HL-60 (cell line): Measurements from ENCODE around the gene ZNF277.

ENCODE experiments used
- DNase-seq, 2 experiments: peaks; one replicate each; pipeline ENCODE4 v3.0.0-alpha.2; 2010 to 2020; ENCODE audit warnings: low read depth in 1 of 2, low spot score in 1 of 2
- H3K27ac ChIP-seq: fragments of 250-450 bp; sonication (Bioruptor Pico); replicated peaks from 2 replicates; pipeline ENCODE4 v1.5.1; 2020; ENCODE audit warnings: mild to moderate bottlenecking, moderate library complexity
- H3K27me3 ChIP-seq: fragments of 250-450 bp; sonication (Bioruptor Pico); 2 replicates; pipeline ENCODE4 v1.5.1; 2021; ENCODE audit warnings: mild to moderate bottlenecking, moderate library complexity; ENCODE audit not compliant: insufficient read depth, poor library complexity, severe bottlenecking
- H3K4me3 ChIP-seq: replicated peaks from 2 replicates; pipeline ENCODE4 v1.5.1; 2011; ENCODE audit warnings: mild to moderate bottlenecking, control low read depth, low read length; ENCODE audit not compliant: insufficient read depth
- GABPA ChIP-seq: IDR thresholded peaks from 2 replicates; pipeline ENCODE4 v1.6.1; 2012; ENCODE audit warnings: low read depth
- POLR2AphosphoS5 ChIP-seq: IDR thresholded peaks from 2 replicates; pipeline ENCODE4 v1.6.1; 2012; ENCODE audit warnings: low read depth
- SPI1 ChIP-seq: IDR thresholded peaks from 2 replicates; pipeline ENCODE4 v1.6.1; 2012; ENCODE audit warnings: low read depth, mild to moderate bottlenecking, borderline replicate concordance
- TF ChIP-seq, protein P1 (sequence below): IDR thresholded peaks from 2 replicates; pipeline ENCODE4 v1.6.1; 2012; ENCODE audit warnings: low read depth; ENCODE audit not compliant: insufficient replicate concordance
- TF ChIP-seq, protein P2 (sequence below): IDR thresholded peaks from one replicate; pipeline ENCODE4 v1.5.1; 2011; ENCODE audit warnings: low read length, control low read depth, inconsistent platforms; ENCODE audit not compliant: insufficient read depth

The ZNF277 gene

GRCh38 chr7:112357136-112357535 lies 150.6 kb downstream of the ZNF277 start:
- no peak overlapping the region for H3K27ac ChIP-seq
- no peak for DNase-seq
- TF ChIP-seq SPI1 = no peak
- no peak for TF ChIP-seq GABPA
- TF ChIP-seq, protein P1, sequence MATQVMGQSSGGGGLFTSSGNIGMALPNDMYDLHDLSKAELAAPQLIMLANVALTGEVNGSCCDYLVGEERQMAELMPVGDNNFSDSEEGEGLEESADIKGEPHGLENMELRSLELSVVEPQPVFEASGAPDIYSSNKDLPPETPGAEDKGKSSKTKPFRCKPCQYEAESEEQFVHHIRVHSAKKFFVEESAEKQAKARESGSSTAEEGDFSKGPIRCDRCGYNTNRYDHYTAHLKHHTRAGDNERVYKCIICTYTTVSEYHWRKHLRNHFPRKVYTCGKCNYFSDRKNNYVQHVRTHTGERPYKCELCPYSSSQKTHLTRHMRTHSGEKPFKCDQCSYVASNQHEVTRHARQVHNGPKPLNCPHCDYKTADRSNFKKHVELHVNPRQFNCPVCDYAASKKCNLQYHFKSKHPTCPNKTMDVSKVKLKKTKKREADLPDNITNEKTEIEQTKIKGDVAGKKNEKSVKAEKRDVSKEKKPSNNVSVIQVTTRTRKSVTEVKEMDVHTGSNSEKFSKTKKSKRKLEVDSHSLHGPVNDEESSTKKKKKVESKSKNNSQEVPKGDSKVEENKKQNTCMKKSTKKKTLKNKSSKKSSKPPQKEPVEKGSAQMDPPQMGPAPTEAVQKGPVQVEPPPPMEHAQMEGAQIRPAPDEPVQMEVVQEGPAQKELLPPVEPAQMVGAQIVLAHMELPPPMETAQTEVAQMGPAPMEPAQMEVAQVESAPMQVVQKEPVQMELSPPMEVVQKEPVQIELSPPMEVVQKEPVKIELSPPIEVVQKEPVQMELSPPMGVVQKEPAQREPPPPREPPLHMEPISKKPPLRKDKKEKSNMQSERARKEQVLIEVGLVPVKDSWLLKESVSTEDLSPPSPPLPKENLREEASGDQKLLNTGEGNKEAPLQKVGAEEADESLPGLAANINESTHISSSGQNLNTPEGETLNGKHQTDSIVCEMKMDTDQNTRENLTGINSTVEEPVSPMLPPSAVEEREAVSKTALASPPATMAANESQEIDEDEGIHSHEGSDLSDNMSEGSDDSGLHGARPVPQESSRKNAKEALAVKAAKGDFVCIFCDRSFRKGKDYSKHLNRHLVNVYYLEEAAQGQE = no peak
- TF ChIP-seq POLR2AphosphoS5 = no peak
- TF ChIP-seq, protein P2, sequence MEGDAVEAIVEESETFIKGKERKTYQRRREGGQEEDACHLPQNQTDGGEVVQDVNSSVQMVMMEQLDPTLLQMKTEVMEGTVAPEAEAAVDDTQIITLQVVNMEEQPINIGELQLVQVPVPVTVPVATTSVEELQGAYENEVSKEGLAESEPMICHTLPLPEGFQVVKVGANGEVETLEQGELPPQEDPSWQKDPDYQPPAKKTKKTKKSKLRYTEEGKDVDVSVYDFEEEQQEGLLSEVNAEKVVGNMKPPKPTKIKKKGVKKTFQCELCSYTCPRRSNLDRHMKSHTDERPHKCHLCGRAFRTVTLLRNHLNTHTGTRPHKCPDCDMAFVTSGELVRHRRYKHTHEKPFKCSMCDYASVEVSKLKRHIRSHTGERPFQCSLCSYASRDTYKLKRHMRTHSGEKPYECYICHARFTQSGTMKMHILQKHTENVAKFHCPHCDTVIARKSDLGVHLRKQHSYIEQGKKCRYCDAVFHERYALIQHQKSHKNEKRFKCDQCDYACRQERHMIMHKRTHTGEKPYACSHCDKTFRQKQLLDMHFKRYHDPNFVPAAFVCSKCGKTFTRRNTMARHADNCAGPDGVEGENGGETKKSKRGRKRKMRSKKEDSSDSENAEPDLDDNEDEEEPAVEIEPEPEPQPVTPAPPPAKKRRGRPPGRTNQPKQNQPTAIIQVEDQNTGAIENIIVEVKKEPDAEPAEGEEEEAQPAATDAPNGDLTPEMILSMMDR = no peak

GRCh38 chr7:112358513-112358912 lies 152.0 kb downstream of the ZNF277 start:
- Histone ChIP-seq H3K4me3 (no peak overlapping the region), H3K27ac (no peak overlapping the region), H3K27me3 (no peaks in the 10 kb centered on the region)
- TF ChIP-seq POLR2AphosphoS5 (no peak), SPI1 (no peak), GABPA (no peak)
- TF ChIP-seq, protein P2 = no peak
- TF ChIP-seq, protein P1 = no peak
- DNase-seq = no peak

More at GRCh38 chr7:112357136-112357535, 150.6 kb downstream of the ZNF277 start:
- H3K27me3 ChIP-seq = no peaks in the 10 kb centered on the region
- no peak overlapping the region for H3K4me3 ChIP-seq

- H3K27ac ChIP-seq = no peak overlapping the region
- no peak for DNase-seq
- H3K27me3 ChIP-seq = no peaks in the 10 kb centered on the region
- no peak for TF ChIP-seq GABPA
- TF ChIP-seq, protein P1 = no peak
- no peak for TF ChIP-seq POLR2AphosphoS5
- no peak for TF ChIP-seq SPI1
- TF ChIP-seq, protein P2 = no peak
- no peak overlapping the region for H3K4me3 ChIP-seq
These were observed 152.6 kb downstream of the ZNF277 start for GRCh38 chr7:112359086-112359485.
